H1 (cell line): Measurements from ENCODE around the gene IL17REL. TPM values are rescaled to one million over a fixed set of nuclear protein-coding genes. Genes with fewer than 3 reads are reported as not detected.

Experiments
- CTCF ChIA-PET: fragments of 300-600 bp; sonication (Branson Sonifier 250); formaldehyde crosslinking; loops from one replicate; lab custom pipeline; 2021; ENCODE audit not compliant: partially characterized antibody; lab: Charles Lee
- POLR2A ChIA-PET: fragments of 300-600 bp; sonication (Branson Sonifier 250); formaldehyde crosslinking; loops from one replicate; lab custom pipeline; 2021; ENCODE audit warnings: inconsistent platforms; ENCODE audit not compliant: partially characterized antibody; lab: Charles Lee
- DNase-seq, 2 experiments: peaks; one replicate each; pipeline versions ENCODE4 v3.0.0 to v3.0.0-alpha.2; 2010 to 2022; ENCODE audit warnings: low spot score in 2 of 2, low read depth in 1 of 2, mixed read lengths in 1 of 2
- FAIRE-seq: peaks from 2 replicates; lab custom pipeline; 2011; peaks lifted over from hg19 to GRCh38; lab: Jason Lieb, UNC
- H2AFZ ChIP-seq: 2 replicates; pipeline ENCODE4 v1.8.1; 2012; ENCODE audit warnings: low read length, inconsistent platforms
- H2AK5ac ChIP-seq: 2 replicates; pipeline ENCODE4 v1.6.1; 2013; ENCODE audit warnings: low read depth, low read length
- H2BK120ac ChIP-seq: replicated peaks from 2 replicates; pipeline ENCODE3; 2013; ENCODE audit warnings: low read depth, low read length, inconsistent platforms
- H2BK12ac ChIP-seq: 2 replicates; pipeline ENCODE4 v1.6.1; 2013; ENCODE audit warnings: low read depth, low read length
- H2BK15ac ChIP-seq: 2 replicates; pipeline ENCODE4 v1.6.1; 2013; ENCODE audit warnings: low read length
- H2BK20ac ChIP-seq: 2 replicates; pipeline ENCODE4 v1.6.1; 2013; ENCODE audit warnings: low read length
- H2BK5ac ChIP-seq: 2 replicates; pipeline ENCODE4 v1.6.1; 2013; ENCODE audit warnings: low read depth, low read length
- H3K14ac ChIP-seq: 2 replicates; pipeline ENCODE4 v1.6.1; 2013; ENCODE audit warnings: inconsistent platforms; ENCODE audit not compliant: insufficient read length
- H3K18ac ChIP-seq: 2 replicates; pipeline ENCODE4 v1.6.1; 2013; ENCODE audit warnings: low read length; ENCODE audit errors: extremely low read depth
- H3K23ac ChIP-seq: 2 replicates; pipeline ENCODE4 v1.6.1; 2013; ENCODE audit warnings: inconsistent platforms; ENCODE audit not compliant: insufficient read length
- H3K23me2 ChIP-seq: 2 replicates; pipeline ENCODE4 v1.6.1; 2013; ENCODE audit warnings: low read depth, low read length
- H3K27ac ChIP-seq: 2 replicates; pipeline ENCODE4 v1.6.1; 2011; ENCODE audit warnings: low read depth, low read length, inconsistent platforms
- H3K27me3 ChIP-seq, 4 experiments: replicated peaks in 1 of 4; 1 replicate in 1 of 4; 2 replicates in 3 of 4; pipeline versions ENCODE4 v1.6.1 to v1.8.1; 2011 to 2013; ENCODE audit warnings: low read length in 3 of 4, mild to moderate bottlenecking in 3 of 4, inconsistent platforms in 2 of 4, mixed read lengths in 2 of 4, moderate library complexity in 1 of 4; ENCODE audit not compliant: control insufficient read depth in 3 of 4, insufficient read depth in 3 of 4; ENCODE audit errors: extremely low read depth in 1 of 4
- H3K36me3 ChIP-seq, 4 experiments: 2 replicates each; pipeline versions ENCODE4 v1.6.1 to v1.8.1; 2011 to 2013; ENCODE audit warnings: mild to moderate bottlenecking in 4 of 4, low read length in 3 of 4, moderate library complexity in 2 of 4, control low read depth in 1 of 4, inconsistent platforms in 1 of 4; ENCODE audit not compliant: insufficient read depth in 4 of 4, control insufficient read depth in 2 of 4
- H3K4ac ChIP-seq: replicated peaks from 2 replicates; pipeline ENCODE3; 2013; ENCODE audit warnings: low read length, low read depth, mixed read lengths, inconsistent platforms; ENCODE audit not compliant: insufficient read length
- H3K4me1 ChIP-seq, 4 experiments: replicated peaks in 1 of 4; 1 replicate in 1 of 4; 2 replicates in 3 of 4; pipeline versions ENCODE4 v1.6.1 to v1.8.1; 2011 to 2013; ENCODE audit warnings: low read length in 3 of 4, inconsistent platforms in 2 of 4, mixed read lengths in 1 of 4; ENCODE audit not compliant: insufficient read depth in 4 of 4, control insufficient read depth in 3 of 4
- H3K4me2 ChIP-seq, 2 experiments: 2 replicates each; pipeline versions ENCODE4 v1.6.1 to v1.8.1; 2011 to 2013; ENCODE audit warnings: low read depth in 2 of 2, low read length in 2 of 2, control low read depth in 1 of 2, inconsistent platforms in 1 of 2, mild to moderate bottlenecking in 1 of 2; ENCODE audit not compliant: insufficient read depth in 1 of 2
- H3K4me3 ChIP-seq, 4 experiments: fragments of 200-600, 300-600 bp in 1 of 4; sonication (generic), shearing (Covaris generic), sonication (Bioruptor Twin) in 1 of 4; 2 replicates each; pipeline versions ENCODE4 v1.5.1 to v1.8.1; 2011 to 2016; ENCODE audit warnings: low read length in 4 of 4, low read depth in 3 of 4, control low read depth in 2 of 4, inconsistent platforms in 2 of 4, mild to moderate bottlenecking in 2 of 4, mixed read lengths in 1 of 4, moderate library complexity in 1 of 4; ENCODE audit not compliant: insufficient read depth in 2 of 4; ENCODE audit errors: extremely low read depth in 1 of 4
- H3K56ac ChIP-seq: replicated peaks from 2 replicates; pipeline ENCODE3; 2013; ENCODE audit warnings: low read depth, mild to moderate bottlenecking, mixed read lengths, low read length, inconsistent platforms; ENCODE audit not compliant: insufficient read length
- H3K79me1 ChIP-seq: 2 replicates; pipeline ENCODE4 v1.6.1; 2013; ENCODE audit warnings: low read depth, low read length, control low read depth
- H3K79me2 ChIP-seq, 2 experiments: 2 replicates each; pipeline versions ENCODE4 v1.6.1 to v1.8.1; 2012 to 2013; ENCODE audit warnings: low read length in 2 of 2, mild to moderate bottlenecking in 2 of 2, inconsistent platforms in 1 of 2; ENCODE audit not compliant: insufficient read depth in 2 of 2, control insufficient read depth in 1 of 2
- H3K9ac ChIP-seq, 4 experiments: replicated peaks in 1 of 4; 1 replicate in 1 of 4; 2 replicates in 3 of 4; pipeline versions ENCODE4 v1.6.1 to v1.8.1; 2011 to 2013; ENCODE audit warnings: low read depth in 3 of 4, low read length in 3 of 4, control low read depth in 2 of 4, mild to moderate bottlenecking in 2 of 4, moderate library complexity in 2 of 4, inconsistent platforms in 1 of 4; ENCODE audit errors: extremely low read depth in 1 of 4
- H3K9me3 ChIP-seq, 2 experiments: 2 replicates each; pipeline versions ENCODE4 v1.6.1 to v1.8.1; 2012 to 2013; ENCODE audit warnings: mild to moderate bottlenecking in 2 of 2, moderate library complexity in 2 of 2, control low read depth in 1 of 2, inconsistent platforms in 1 of 2, low read depth in 1 of 2, low read length in 1 of 2, mixed read lengths in 1 of 2; ENCODE audit not compliant: insufficient read depth in 2 of 2
- H4K20me1 ChIP-seq, 2 experiments: replicated peaks in 1 of 2; 2 replicates each; pipeline versions ENCODE3 to v1.8.1; 2011 to 2013; ENCODE audit warnings: inconsistent platforms in 2 of 2, low read length in 2 of 2, mild to moderate bottlenecking in 1 of 2; ENCODE audit not compliant: insufficient read depth in 2 of 2, control insufficient read depth in 1 of 2
- H4K5ac ChIP-seq: 2 replicates; pipeline ENCODE4 v1.6.1; 2013; ENCODE audit warnings: low read length, low read depth, mixed read lengths, inconsistent platforms; ENCODE audit not compliant: insufficient read length
- H4K8ac ChIP-seq: 2 replicates; pipeline ENCODE4 v1.8.0; 2013; ENCODE audit warnings: mild to moderate bottlenecking, moderate library complexity, low read length, inconsistent platforms; ENCODE audit not compliant: insufficient read depth; ENCODE audit errors: extremely low read depth
- H4K91ac ChIP-seq: replicated peaks from 2 replicates; pipeline ENCODE3; 2013; ENCODE audit warnings: low read length, mixed read lengths, inconsistent platforms; ENCODE audit not compliant: insufficient read length
- CEBPB ChIP-seq: IDR thresholded peaks from 2 replicates; pipeline ENCODE4 v1.6.1; 2012; ENCODE audit warnings: low read depth, low read length
- CHD1 ChIP-seq: IDR thresholded peaks from 2 replicates; pipeline ENCODE4 v1.6.1; 2012; ENCODE audit warnings: low read depth, low read length, improper control_type of control experiment
- EGR1 ChIP-seq: IDR thresholded peaks from 2 replicates; pipeline ENCODE4 v1.6.1; 2011; ENCODE audit warnings: low read depth, low read length, borderline replicate concordance
- KDM4A ChIP-seq: IDR thresholded peaks from one replicate; pipeline ENCODE4 v1.7.1; 2012; ENCODE audit warnings: low read depth, mild to moderate bottlenecking, moderate library complexity, low read length, inconsistent platforms; ENCODE audit not compliant: severe bottlenecking
- NANOG ChIP-seq: IDR thresholded peaks from 2 replicates; pipeline ENCODE4 v1.6.1; 2011; ENCODE audit warnings: low read length, low read depth, mild to moderate bottlenecking, inconsistent platforms; ENCODE audit not compliant: insufficient read depth, poor library complexity, severe bottlenecking
- NRF1 ChIP-seq: IDR thresholded peaks from 2 replicates; pipeline ENCODE4 v1.6.1; 2011; ENCODE audit warnings: mild to moderate bottlenecking, low read depth, low read length, improper control_type of control experiment
- RNF2 ChIP-seq: fragments of 200-900, 300-1000 bp; sonication (generic); IDR thresholded peaks from 2 replicates; pipeline ENCODE4 v1.7.1; 2016; ENCODE audit warnings: borderline replicate concordance, low read depth, mild to moderate bottlenecking, antibody characterized with exemption, low read length; ENCODE audit not compliant: poor library complexity, severe bottlenecking; ENCODE audit errors: missing control alignments
- RXRA ChIP-seq: IDR thresholded peaks from 2 replicates; pipeline ENCODE4 v1.6.1; 2011; ENCODE audit warnings: low read depth, mild to moderate bottlenecking, low read length, moderate library complexity; ENCODE audit not compliant: insufficient read depth
- SUZ12 ChIP-seq: fragments of 200-600 bp; sonication (generic); IDR thresholded peaks from 2 replicates; pipeline ENCODE4 v1.6.1; 2012; ENCODE audit warnings: mild to moderate bottlenecking, inconsistent platforms, low read length, moderate library complexity, mixed read lengths
- TAF7 ChIP-seq: optimal IDR thresholded peaks from 2 replicates; pipeline ENCODE3; 2011; ENCODE audit warnings: low read depth, mild to moderate bottlenecking, inconsistent platforms, low read length, moderate library complexity, borderline replicate concordance
- WGBS, 2 experiments: shearing (Covaris generic) in 1 of 2; methylation state at CpG; one replicate each; pipeline versions ENCODE4 v1.1.6 to v1.1.7; 2013 to 2015; ENCODE audit warnings: low lambda C conversion rate in 2 of 2, mixed read lengths in 2 of 2, inconsistent platforms in 1 of 2, low coverage in 1 of 2, missing lambda C conversion rate in 1 of 2; ENCODE audit not compliant: insufficient replicate concordance in 2 of 2, insufficient coverage in 1 of 2, insufficient read length in 1 of 2; ENCODE audit errors: extremely low coverage in 1 of 2, missing lambda C conversion rate in 1 of 2; 5-methylcytosine and 5-hydroxymethylcytosine counted together
- polyA plus RNA-seq, 7 experiments: library from polyadenylated mRNA; depleted of rRNA in 3 of 7; stranded (reverse) in 5 of 7; unstranded in 2 of 7; fragments of >200 nt in 5 of 7; fragments of 200-250 nt in 2 of 7; gene quantifications; 1 replicate in 5 of 7; 2 replicates in 1 of 7; 4 replicates in 1 of 7; pipeline versions ENCODE4 v1.2.1 to v1.2.3, GENCODE V29; 2011 to 2013; ENCODE audit warnings: missing spikeins in 2 of 7, mixed read lengths in 2 of 7
- total RNA-seq: library from RNA; stranded (reverse); fragmentation: NEBNext Ultra II Directional; extraction: Animal tissue kit (Norgen Biotek cat#: 25700); gene quantifications from 2 replicates; pipeline ENCODE4 v1.2.1, GENCODE V29; 2021
- TF ChIP-seq, protein P1 (sequence below): IDR thresholded peaks from 2 replicates; pipeline ENCODE4 v1.6.1; 2011; ENCODE audit warnings: low read length, improper control_type of control experiment

Gene IL17REL
- total and polyA plus RNA-seq, 2 of the 8 experiments (the other 6 are each of a cell fraction or from before 2014, with no cell fraction given): 0.15 to 0.20 TPM

- DNase-seq: no peak
- Histone ChIP-seq H2BK12ac (no peak overlapping the region), H3K4ac (no peak overlapping the region), H3K79me2 (no peaks in the 10 kb centered on the region), H3K27me3 (no peaks in the 10 kb centered on the region), H4K20me1 (peaks cover 0 to 2% of the 10 kb centered on the region in 2 experiments), H2AK5ac (0 out of 2 replicates have a peak overlapping the region, but pooled peaks have one; percentile 39), H3K4me2 (no peak overlapping the region), H3K18ac (no peak overlapping the region; the same call in 1 of the 2 replicates), H3K4me1 (peaks cover 0 to 32% (median 17%) of the 10 kb centered on the region in 4 experiments; a peak in 5 of 7 replicates), H4K91ac (no peak overlapping the region), H3K9ac (no peak overlapping the region), H2BK15ac (no peak overlapping the region), H4K5ac (no peak overlapping the region), H2BK5ac (no peak overlapping the region; the same call in 1 of the 2 replicates), H3K9me3 (no peaks in the 10 kb centered on the region), H3K23ac (no peak overlapping the region), H2BK120ac (no peak overlapping the region), H3K4me3 (no peak overlapping the region), H2BK20ac (no peak overlapping the region), H3K14ac (no peak overlapping the region), H3K23me2 (no peaks in the 10 kb centered on the region), H3K36me3 (no peaks in the 10 kb centered on the region), H2AFZ (no peak overlapping the region), H4K8ac (no peak overlapping the region), H3K27ac (no peak overlapping the region), H3K79me1 (no peaks in the 10 kb centered on the region), H3K56ac (no peak overlapping the region)
- no peak for FAIRE-seq
- POLR2A ChIA-PET: interaction anchor here (0.9 to 2.3 kb wide), 4 partner anchors 8 to 288 kb away, joined by 3 to 9 read pairs (median 6); partner anchors contain the start of gene PIM3
- CTCF ChIA-PET: interaction anchor here (1.5 to 2.4 kb wide), 3 partner anchors 17 to 80 kb away, joined by 4 to 8 read pairs (median 5); no protein-coding TSS in a partner anchor
- 91% methylated on average over 13 of the region's 18 CpGs; no CpG with 5 or more reads in 1 of the 2 experiments for WGBS, 2 experiments
- no peak for TF ChIP-seq KDM4A
- no peak for TF ChIP-seq RXRA
- TF ChIP-seq NANOG: no peak
- no peak for TF ChIP-seq SUZ12
- TF ChIP-seq NRF1: no peak
- no peak for TF ChIP-seq CEBPB
- no peak for TF ChIP-seq RNF2
- TF ChIP-seq EGR1: no peak
- no peak for TF ChIP-seq CHD1
- no peak for TF ChIP-seq TAF7
- TF ChIP-seq, protein P1, sequence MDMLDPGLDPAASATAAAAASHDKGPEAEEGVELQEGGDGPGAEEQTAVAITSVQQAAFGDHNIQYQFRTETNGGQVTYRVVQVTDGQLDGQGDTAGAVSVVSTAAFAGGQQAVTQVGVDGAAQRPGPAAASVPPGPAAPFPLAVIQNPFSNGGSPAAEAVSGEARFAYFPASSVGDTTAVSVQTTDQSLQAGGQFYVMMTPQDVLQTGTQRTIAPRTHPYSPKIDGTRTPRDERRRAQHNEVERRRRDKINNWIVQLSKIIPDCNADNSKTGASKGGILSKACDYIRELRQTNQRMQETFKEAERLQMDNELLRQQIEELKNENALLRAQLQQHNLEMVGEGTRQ: no peak
Measured at GRCh38 chr22:49950396-49950994, 62.1 kb downstream of the IL17REL start.
